CD4-positive, alpha-beta T cell treated with Interleukin-2 at 100 ng/mL for 4 hours (primary cell): Measurements from ENCODE around the gene MOCS1.
"Not testable (repeated sequence)": the region's sequence is repeated elsewhere in the genome, so short reads cannot be mapped to it uniquely, and the experiment has no call there.

Source experiments
- DNase-seq: peaks from one replicate; pipeline ENCODE4 v3.0.0-alpha.2; 2020; ENCODE audit warnings: low spot score

MOCS1 gene

GRCh38 chr6:39934131-39934757 lies at the start of gene MOCS1:
TSS of gene MOCS1 (minus strand) at chr6:39934462. CDS start at chr6:39934417, 45 bp downstream.
- peak; percentile 5 for DNase-seq

GRCh38 chr6:39984051-39984450 lies 49.8 kb upstream of the MOCS1 start:
- no peak for DNase-seq

GRCh38 chr6:39983193-39983592 lies 48.9 kb upstream of the MOCS1 start:
- DNase-seq = no peak

GRCh38 chr6:39982720-39983119 lies 48.5 kb upstream of the MOCS1 start:
- no peak for DNase-seq

- no peak for DNase-seq
Measured at GRCh38 chr6:39980839-39981580, 46.7 kb upstream of the MOCS1 start.

GRCh38 chr6:39979461-39980328 lies 45.4 kb upstream of the MOCS1 start:
- DNase-seq = no peak

- DNase-seq = no peak
Measured at GRCh38 chr6:39978240-39978639, 44.0 kb upstream of the MOCS1 start.

GRCh38 chr6:39973661-39974060 lies 39.4 kb upstream of the MOCS1 start:
- no peak for DNase-seq

GRCh38 chr6:39972717-39973116 lies 38.5 kb upstream of the MOCS1 start:
- not testable (repeated sequence) for DNase-seq

- DNase-seq = not testable (repeated sequence)
Measured at GRCh38 chr6:39971131-39971530, 36.9 kb upstream of the MOCS1 start.

GRCh38 chr6:39965751-39966150 lies 31.5 kb upstream of the MOCS1 start:
- DNase-seq = no peak

- no peak for DNase-seq
Measured at GRCh38 chr6:39964530-39964929, 30.3 kb upstream of the MOCS1 start.

- DNase-seq = no peak
Measured at GRCh38 chr6:39964094-39964493, 29.8 kb upstream of the MOCS1 start.

- no peak for DNase-seq
Measured at GRCh38 chr6:39962831-39963230, 28.6 kb upstream of the MOCS1 start.

GRCh38 chr6:39961178-39961577 lies 26.9 kb upstream of the MOCS1 start:
- DNase-seq = no peak

GRCh38 chr6:39958947-39959346 lies 24.7 kb upstream of the MOCS1 start:
- DNase-seq = no peak

- DNase-seq = no peak
Measured at GRCh38 chr6:39956936-39957335, 22.7 kb upstream of the MOCS1 start.

GRCh38 chr6:39953076-39953618 lies 18.9 kb upstream of the MOCS1 start:
- DNase-seq = no peak

- no peak for DNase-seq
Measured at GRCh38 chr6:39952167-39952566, 17.9 kb upstream of the MOCS1 start.

GRCh38 chr6:39951716-39952115 lies 17.5 kb upstream of the MOCS1 start:
- DNase-seq = no peak

GRCh38 chr6:39951191-39951590 lies 16.9 kb upstream of the MOCS1 start:
- DNase-seq = no peak

- no peak for DNase-seq
Measured at GRCh38 chr6:39950125-39950720, 16.0 kb upstream of the MOCS1 start.
